HepG2 (cell line): ENCODE results near the gene DENND11.

Source experiments
- MED1 ChIP-seq: sonication (generic); formaldehyde crosslinking; IDR thresholded peaks from 2 replicates; pipeline ENCODE4 v1.4.0; 2020; ENCODE audit warnings: missing genetic modification reagents
- MTA3 ChIP-seq: sonication (generic); formaldehyde crosslinking; IDR thresholded peaks from 2 replicates; pipeline ENCODE4 v1.4.0; 2020; ENCODE audit warnings: missing genetic modification reagents
- PHF8 ChIP-seq: sonication (generic); formaldehyde crosslinking; IDR thresholded peaks from 2 replicates; pipeline ENCODE4 v1.5.0; 2020; ENCODE audit warnings: missing genetic modification reagents
- POLR2A ChIP-seq, 2 experiments: IDR thresholded peaks; 2 replicates each; pipeline ENCODE4 v1.6.1; 2011; ENCODE audit warnings: low read depth in 2 of 2, low read length in 2 of 2, mild to moderate bottlenecking in 1 of 2, moderate library complexity in 1 of 2; ENCODE audit not compliant: insufficient read depth in 1 of 2
- ZNF75D ChIP-seq: sonication (generic); formaldehyde crosslinking; IDR thresholded peaks from 2 replicates; pipeline ENCODE4 v1.8.1; 2023; ENCODE audit warnings: missing genetic modification reagents, mild to moderate bottlenecking, borderline replicate concordance
- TF ChIP-seq, protein P1 (sequence below), 2 experiments: IDR thresholded peaks; 2 replicates each; pipeline ENCODE4 v1.6.1; 2011 to 2012; ENCODE audit warnings: low read length in 2 of 2, borderline replicate concordance in 1 of 2, low read depth in 1 of 2, mild to moderate bottlenecking in 1 of 2, moderate library complexity in 1 of 2
- TF ChIP-seq, protein P2 (sequence below): IDR thresholded peaks from 2 replicates; pipeline ENCODE4 v1.6.1; 2012; ENCODE audit warnings: inconsistent platforms
- TF ChIP-seq, protein P3 (sequence below): sonication (generic); formaldehyde crosslinking; IDR thresholded peaks from 2 replicates; pipeline ENCODE4 v1.4.0; 2020; ENCODE audit warnings: missing genetic modification reagents
- TF ChIP-seq, protein P4 (sequence below): sonication (generic); formaldehyde crosslinking; IDR thresholded peaks from 2 replicates; pipeline ENCODE4 v1.8.0; 2023; ENCODE audit warnings: mild to moderate bottlenecking, missing genetic modification reagents

DNA sequence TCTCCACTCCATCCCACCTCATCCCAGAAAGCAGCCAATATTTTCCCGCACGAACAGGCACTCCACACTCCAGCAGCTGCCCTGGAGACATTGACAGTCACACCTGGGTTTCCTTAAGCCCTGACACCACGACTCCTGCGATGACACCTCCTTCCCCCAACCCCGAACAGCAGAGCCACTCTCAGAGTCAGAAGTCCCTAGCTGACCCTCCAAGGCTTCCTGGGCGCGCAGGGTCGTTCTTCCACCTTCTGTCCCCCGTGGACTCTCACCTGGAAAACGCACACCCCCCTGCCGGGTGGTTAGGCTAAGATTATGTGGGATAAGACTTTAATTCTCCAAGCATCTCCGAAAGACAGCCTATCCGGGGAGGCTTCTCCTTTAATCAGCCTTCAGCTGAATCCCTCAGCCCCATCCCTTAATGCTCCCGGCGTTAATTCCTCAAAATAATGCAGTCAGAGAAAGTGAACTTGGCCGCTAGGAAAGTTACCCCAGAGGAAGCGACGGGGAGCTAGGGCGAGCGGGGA, 1.1 kb downstream of the DENND11 start:
- no peak for TF ChIP-seq MED1 (CRISPR knock-in tag)
- TF ChIP-seq, protein P1, sequence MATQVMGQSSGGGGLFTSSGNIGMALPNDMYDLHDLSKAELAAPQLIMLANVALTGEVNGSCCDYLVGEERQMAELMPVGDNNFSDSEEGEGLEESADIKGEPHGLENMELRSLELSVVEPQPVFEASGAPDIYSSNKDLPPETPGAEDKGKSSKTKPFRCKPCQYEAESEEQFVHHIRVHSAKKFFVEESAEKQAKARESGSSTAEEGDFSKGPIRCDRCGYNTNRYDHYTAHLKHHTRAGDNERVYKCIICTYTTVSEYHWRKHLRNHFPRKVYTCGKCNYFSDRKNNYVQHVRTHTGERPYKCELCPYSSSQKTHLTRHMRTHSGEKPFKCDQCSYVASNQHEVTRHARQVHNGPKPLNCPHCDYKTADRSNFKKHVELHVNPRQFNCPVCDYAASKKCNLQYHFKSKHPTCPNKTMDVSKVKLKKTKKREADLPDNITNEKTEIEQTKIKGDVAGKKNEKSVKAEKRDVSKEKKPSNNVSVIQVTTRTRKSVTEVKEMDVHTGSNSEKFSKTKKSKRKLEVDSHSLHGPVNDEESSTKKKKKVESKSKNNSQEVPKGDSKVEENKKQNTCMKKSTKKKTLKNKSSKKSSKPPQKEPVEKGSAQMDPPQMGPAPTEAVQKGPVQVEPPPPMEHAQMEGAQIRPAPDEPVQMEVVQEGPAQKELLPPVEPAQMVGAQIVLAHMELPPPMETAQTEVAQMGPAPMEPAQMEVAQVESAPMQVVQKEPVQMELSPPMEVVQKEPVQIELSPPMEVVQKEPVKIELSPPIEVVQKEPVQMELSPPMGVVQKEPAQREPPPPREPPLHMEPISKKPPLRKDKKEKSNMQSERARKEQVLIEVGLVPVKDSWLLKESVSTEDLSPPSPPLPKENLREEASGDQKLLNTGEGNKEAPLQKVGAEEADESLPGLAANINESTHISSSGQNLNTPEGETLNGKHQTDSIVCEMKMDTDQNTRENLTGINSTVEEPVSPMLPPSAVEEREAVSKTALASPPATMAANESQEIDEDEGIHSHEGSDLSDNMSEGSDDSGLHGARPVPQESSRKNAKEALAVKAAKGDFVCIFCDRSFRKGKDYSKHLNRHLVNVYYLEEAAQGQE (IDR thresholded peaks at IDR 0.05; ENCODE audit: borderline replicate concordance in 1 of 2, low read depth in 1 of 2, low read length in 2 of 2), result no peak
- TF ChIP-seq MTA3, result no peak
- TF ChIP-seq ZNF75D (CRISPR knock-in tag), result no peak
- TF ChIP-seq, protein P2, sequence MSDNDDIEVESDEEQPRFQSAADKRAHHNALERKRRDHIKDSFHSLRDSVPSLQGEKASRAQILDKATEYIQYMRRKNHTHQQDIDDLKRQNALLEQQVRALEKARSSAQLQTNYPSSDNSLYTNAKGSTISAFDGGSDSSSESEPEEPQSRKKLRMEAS, result no peak
- TF ChIP-seq POLR2A (IDR thresholded peaks at IDR 0.05; ENCODE audit: insufficient read depth in 1 of 2, low read depth in 2 of 2, low read length in 2 of 2), result no peak
- TF ChIP-seq, protein P3, sequence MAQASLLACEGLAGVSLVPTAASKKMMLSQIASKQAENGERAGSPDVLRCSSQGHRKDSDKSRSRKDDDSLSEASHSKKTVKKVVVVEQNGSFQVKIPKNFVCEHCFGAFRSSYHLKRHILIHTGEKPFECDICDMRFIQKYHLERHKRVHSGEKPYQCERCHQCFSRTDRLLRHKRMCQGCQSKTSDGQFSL (CRISPR knock-in tag), result no peak
- TF ChIP-seq, protein P4, sequence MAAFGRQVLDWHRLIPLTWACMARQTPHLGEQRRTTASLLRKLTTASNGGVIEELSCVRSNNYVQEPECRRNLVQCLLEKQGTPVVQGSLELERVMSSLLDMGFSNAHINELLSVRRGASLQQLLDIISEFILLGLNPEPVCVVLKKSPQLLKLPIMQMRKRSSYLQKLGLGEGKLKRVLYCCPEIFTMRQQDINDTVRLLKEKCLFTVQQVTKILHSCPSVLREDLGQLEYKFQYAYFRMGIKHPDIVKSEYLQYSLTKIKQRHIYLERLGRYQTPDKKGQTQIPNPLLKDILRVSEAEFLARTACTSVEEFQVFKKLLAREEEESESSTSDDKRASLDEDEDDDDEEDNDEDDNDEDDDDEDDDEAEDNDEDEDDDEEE, result no peak
- TF ChIP-seq PHF8 (CRISPR knock-in tag), result no peak
